T-helper 2 cell treated with Interferon-gamma antibody and Interleukin-4, amounts not matched to agents 100 ng/mL and 5 ng/mL, for 36 hours (primary cell): ENCODE measurements around the gene KCNK4. TPM values are rescaled to one million over a fixed set of nuclear protein-coding genes. Genes with fewer than 3 reads are reported as not detected.

Experiments used
- intact Hi-C: fragments of 100-400 bp; cut with micrococcal nuclease; formaldehyde crosslinking; loops from one replicate; pipeline ENCODE4 v1.15.1; 2023
- total RNA-seq: library from RNA; stranded (reverse); gene quantifications from 2 replicates; pipeline ENCODE4 v1.2.3, GENCODE V29; 2022

KCNK4 gene
- not detected in 2 replicates for total RNA-seq

GRCh38 chr11:64291262-64291751, at the start of gene KCNK4:
Gene KCNK4 (plus strand): TSS chr11:64291302. CDS start chr11:64293019, 1,717 bp downstream.
- intact Hi-C loops, result no loop called here

- intact Hi-C loops, result loop anchor here (1.0 to 10.0 kb wide), 8 partner anchors 11 to 503 kb away; partner anchors contain the start of genes BAD, DNAJC4, ESRRA and FERMT3
These were observed 49.4 kb upstream of the KCNK4 start for GRCh38 chr11:64241491-64242374.

- intact Hi-C loops, result loop anchor here (5.0 to 10.0 kb wide), 2 partner anchors 36 to 501 kb away; partner anchors contain the start of genes FERMT3 and RASGRP2
These were observed 47.8 kb upstream of the KCNK4 start for GRCh38 chr11:64243236-64243854.

GRCh38 chr11:64244107-64244506, 47.0 kb upstream of the KCNK4 start:
- intact Hi-C loops, result loop anchor here (5.0 to 10.0 kb wide), 2 partner anchors 37 to 501 kb away; partner anchors contain the start of genes FERMT3 and RASGRP2

GRCh38 chr11:64244966-64245365, 46.1 kb upstream of the KCNK4 start:
- intact Hi-C loops, result loop anchor here (5.0 to 10.0 kb wide), 2 partner anchors 38 to 500 kb away; partner anchors contain the start of genes FERMT3 and RASGRP2

GRCh38 chr11:64245401-64245796, 45.7 kb upstream of the KCNK4 start:
- intact Hi-C loops, result loop anchor here (10.0 kb wide), 1 partner anchor 499 kb away; the partner anchor contains the start of gene RASGRP2

- intact Hi-C loops, result loop anchor here (10.0 kb wide), 1 partner anchor 499 kb away; the partner anchor contains the start of gene RASGRP2
These were observed 45.1 kb upstream of the KCNK4 start for GRCh38 chr11:64245797-64246620.

- intact Hi-C loops, result loop anchor here (10.0 kb wide), 1 partner anchor 498 kb away; the partner anchor contains the start of gene RASGRP2
These were observed 44.6 kb upstream of the KCNK4 start for GRCh38 chr11:64246621-64246870.

- intact Hi-C loops, result loop anchor here (1.0 to 10.0 kb wide), 2 partner anchors 58 to 498 kb away; partner anchors contain the start of genes ESRRA and RASGRP2
These were observed 44.0 kb upstream of the KCNK4 start, which contains the start of gene PPP1R14B for GRCh38 chr11:64246871-64247728. Gene PPP1R14B (minus strand): TSS chr11:64246943. CDS start chr11:64246673, 270 bp downstream.

GRCh38 chr11:64247729-64248531, 43.2 kb upstream of the KCNK4 start:
- intact Hi-C loops, result loop anchor here (1.0 to 10.0 kb wide), 2 partner anchors 57 to 497 kb away; partner anchors contain the start of genes ESRRA and RASGRP2

GRCh38 chr11:64248578-64248977, 42.5 kb upstream of the KCNK4 start:
- intact Hi-C loops, result loop anchor here (10.0 kb wide), 1 partner anchor 496 kb away; the partner anchor contains the start of gene RASGRP2

- intact Hi-C loops, result loop anchor here (10.0 kb wide), 1 partner anchor 496 kb away; the partner anchor contains the start of gene RASGRP2
These were observed 42.1 kb upstream of the KCNK4 start for GRCh38 chr11:64249038-64249437.

GRCh38 chr11:64249563-64250414, 41.3 kb upstream of the KCNK4 start:
- intact Hi-C loops, result loop anchor here (10.0 kb wide), 1 partner anchor 495 kb away; the partner anchor contains the start of gene RASGRP2

- intact Hi-C loops, result loop anchor here (1.0 kb wide), 2 partner anchors 19 to 43 kb away; no protein-coding TSS in a partner anchor
These were observed 40.6 kb upstream of the KCNK4 start for GRCh38 chr11:64250415-64251015.

- intact Hi-C loops, result loop anchor here (1.0 kb wide), 2 partner anchors 18 to 44 kb away; no protein-coding TSS in a partner anchor
These were observed 39.9 kb upstream of the KCNK4 start, which contains the start of gene PLCB3 for GRCh38 chr11:64251016-64251752. Gene PLCB3 (plus strand): TSS chr11:64251530. CDS start chr11:64251650, 120 bp downstream.

- intact Hi-C loops, result loop anchor here (1.0 kb wide), 2 partner anchors 18 to 44 kb away; no protein-coding TSS in a partner anchor
These were observed 39.4 kb upstream of the KCNK4 start for GRCh38 chr11:64251753-64252002.
